Upper lobe of left lung (tissue), 6 donors: ENCODE results near the gene CHAC1. TPM values are rescaled to one million over a fixed set of nuclear protein-coding genes. Genes with fewer than 3 reads are reported as not detected.
A peak's percentile ranks its signal among the peaks of the same experiment; 100 is the strongest.
"Not testable (repeated sequence)": the region's sequence is repeated elsewhere in the genome, so short reads cannot be mapped to it uniquely, and the experiment has no call there.

ENCODE experiments used
- ATAC-seq, 2 donors: fragments of 200-7000 bp; cut with Tn5 transposase; one replicate each; pipeline ENCODE4 v1.9.1; 2022; ENCODE audit warnings: mild to moderate bottlenecking in 2 of 2, moderate library complexity in 2 of 2; ENCODE audit not compliant: low FRiP score in 2 of 2
- DNase-seq, 2 donors: peaks; one replicate each; pipeline ENCODE4 v3.0.0-alpha.2; 2019 to 2020
- H3K27ac ChIP-seq, 4 donors: fragments of 200-600 bp; sonication (generic); one replicate each; pipeline ENCODE4 v1.5.1; 2016 to 2019
- H3K27me3 ChIP-seq, 4 donors: fragments of 200-600 bp; sonication (generic); one replicate each; pipeline ENCODE4 v1.5.1; 2017 to 2019
- H3K36me3 ChIP-seq, 4 donors: fragments of 200-600 bp; sonication (generic); one replicate each; pipeline ENCODE4 v1.5.1; 2016 to 2019
- H3K4me1 ChIP-seq, 4 donors: fragments of 200-600 bp; sonication (generic); one replicate each; pipeline ENCODE4 v1.5.1; 2018 to 2019
- H3K4me3 ChIP-seq, 4 donors: fragments of 200-600 bp; sonication (generic); one replicate each; pipeline ENCODE4 v1.5.1; 2017 to 2019; ENCODE audit warnings: mild to moderate bottlenecking in 2 of 4, moderate library complexity in 1 of 4
- H3K9me3 ChIP-seq, 4 donors: fragments of 200-600 bp; sonication (generic); one replicate each; pipeline ENCODE4 v1.5.1; 2018 to 2019
- EP300 ChIP-seq, 4 donors: sonication (generic); formaldehyde crosslinking; IDR thresholded peaks; one replicate each; pipeline ENCODE4 v1.5.1; 2017; ENCODE audit warnings: antibody characterized with exemption in 4 of 4, control low read depth in 2 of 4
- POLR2A ChIP-seq, 4 donors: fragments of 450-650 bp; IDR thresholded peaks; one replicate each; pipeline ENCODE4 v1.5.1; 2016 to 2017; ENCODE audit warnings: antibody characterized with exemption in 4 of 4, mild to moderate bottlenecking in 2 of 4
- POLR2AphosphoS5 ChIP-seq, 2 donors: sonication (generic); formaldehyde crosslinking; IDR thresholded peaks; one replicate each; pipeline ENCODE4 v1.5.1; 2017; ENCODE audit warnings: antibody characterized with exemption in 2 of 2
- whole genome bisulfite sequencing, 2 donors: methylation state at CpG; one replicate each; pipeline ENCODE4 v1.1.5; 2017 to 2018; 5-methylcytosine and 5-hydroxymethylcytosine counted together
- total RNA-seq, 6 donors: library from RNA; depleted of rRNA in 4 of 6; stranded (reverse); fragments of >200 nt in 4 of 6; gene quantifications; one replicate each; pipeline versions ENCODE4 v1.1.0 to v1.2.1, GENCODE V29; 2016 to 2021
- TF ChIP-seq, protein P1 (sequence below), 6 experiments: fragments of 450-650 bp in 4 of 6; fragments of 200-600 bp in 2 of 6; sonication (generic) in 2 of 6; IDR thresholded peaks; one replicate each; pipeline ENCODE4 v1.5.1; 2016 to 2019; ENCODE audit warnings: antibody characterized with exemption in 6 of 6
- donor health status: DM: no; HTN: no; CAD: no; lungs with moderate emphysema.
- donor health status: DM: no; HTN: yes; CAD: no; lungs with severe emphysema.

Gene CHAC1
- total RNA-seq, 6 donors from 2014 or later: 2.6 to 11.1 (median 3.4) TPM

GRCh38 chr15:40959331-40960141, 6.3 kb downstream of the CHAC1 start:
- H3K27ac ChIP-seq: no peak overlapping the region
- DNase-seq (no peak), ATAC-seq (no peak)
- peaks cover 0 to 7% (median 0%) of the 10 kb centered on the region in 4 donors for H3K36me3 ChIP-seq
- H3K4me1 ChIP-seq: peaks cover 7 to 21% (median 11%) of the 10 kb centered on the region in 4 donors
- H3K9me3 ChIP-seq: no peaks in the 10 kb centered on the region
- no peak overlapping the region for H3K4me3 ChIP-seq
- WGBS, 2 donors: 82 to 88% methylated on average over 22 of the region's 22 CpGs
- no peaks in the 10 kb centered on the region for H3K27me3 ChIP-seq
- no peak for TF ChIP-seq POLR2AphosphoS5 (IDR thresholded peaks at IDR 0.05)
- no peak for TF ChIP-seq POLR2A (IDR thresholded peaks at IDR 0.05)
- TF ChIP-seq, protein P1, sequence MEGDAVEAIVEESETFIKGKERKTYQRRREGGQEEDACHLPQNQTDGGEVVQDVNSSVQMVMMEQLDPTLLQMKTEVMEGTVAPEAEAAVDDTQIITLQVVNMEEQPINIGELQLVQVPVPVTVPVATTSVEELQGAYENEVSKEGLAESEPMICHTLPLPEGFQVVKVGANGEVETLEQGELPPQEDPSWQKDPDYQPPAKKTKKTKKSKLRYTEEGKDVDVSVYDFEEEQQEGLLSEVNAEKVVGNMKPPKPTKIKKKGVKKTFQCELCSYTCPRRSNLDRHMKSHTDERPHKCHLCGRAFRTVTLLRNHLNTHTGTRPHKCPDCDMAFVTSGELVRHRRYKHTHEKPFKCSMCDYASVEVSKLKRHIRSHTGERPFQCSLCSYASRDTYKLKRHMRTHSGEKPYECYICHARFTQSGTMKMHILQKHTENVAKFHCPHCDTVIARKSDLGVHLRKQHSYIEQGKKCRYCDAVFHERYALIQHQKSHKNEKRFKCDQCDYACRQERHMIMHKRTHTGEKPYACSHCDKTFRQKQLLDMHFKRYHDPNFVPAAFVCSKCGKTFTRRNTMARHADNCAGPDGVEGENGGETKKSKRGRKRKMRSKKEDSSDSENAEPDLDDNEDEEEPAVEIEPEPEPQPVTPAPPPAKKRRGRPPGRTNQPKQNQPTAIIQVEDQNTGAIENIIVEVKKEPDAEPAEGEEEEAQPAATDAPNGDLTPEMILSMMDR (IDR thresholded peaks at IDR 0.05): no peak
- TF ChIP-seq EP300 (IDR thresholded peaks at IDR 0.05): no peak

DNA sequence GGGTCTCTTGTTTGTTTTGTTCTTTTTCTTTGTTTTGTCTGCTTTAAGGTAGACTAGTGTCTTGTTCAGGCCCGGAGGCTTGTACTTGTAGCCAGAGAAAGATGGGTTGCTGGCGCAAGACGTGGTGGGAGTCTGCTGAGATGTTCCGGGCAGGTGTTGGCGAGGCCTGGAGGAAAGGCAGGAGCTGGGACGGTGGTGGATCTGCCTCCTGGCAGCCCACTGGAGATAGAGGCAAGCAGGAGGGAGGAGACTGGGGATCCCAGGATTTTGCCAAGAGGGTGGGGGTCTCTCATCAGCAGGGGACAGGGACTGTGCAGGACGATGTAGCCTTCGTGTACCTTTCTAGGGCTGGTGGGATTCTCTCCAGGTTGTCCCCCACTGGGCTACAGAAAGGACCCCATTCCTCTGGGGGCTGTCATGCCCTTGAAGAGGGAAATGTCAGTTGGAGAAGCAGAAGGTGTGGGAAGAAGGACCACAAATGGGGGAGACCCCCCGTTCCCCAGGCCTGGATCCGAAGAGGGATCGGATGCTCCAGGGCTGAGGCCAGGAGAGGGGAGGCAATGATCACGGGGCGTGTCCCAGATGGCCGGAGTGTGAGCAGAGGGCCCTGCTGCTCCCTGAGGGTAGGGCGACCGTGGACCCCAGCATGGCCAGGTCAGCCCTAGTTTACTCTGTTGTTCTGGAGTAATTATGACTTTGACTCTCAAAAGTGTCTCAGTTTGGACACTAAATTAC, 7.0 kb downstream of the CHAC1 start:
- DNase-seq (no peak), ATAC-seq (no peak)
- H3K27ac ChIP-seq: peak overlapping the region; percentile 34 to 75 (median 64)
- WGBS, 2 donors: 88 to 94% methylated on average over 13 to 16 of the region's 16 CpGs
- peaks cover 7 to 21% (median 11%) of the 10 kb centered on the region in 4 donors for H3K4me1 ChIP-seq
- no peaks in the 10 kb centered on the region for H3K9me3 ChIP-seq
- H3K36me3 ChIP-seq: peaks cover 0 to 7% (median 0%) of the 10 kb centered on the region in 4 donors
- no peaks in the 10 kb centered on the region for H3K27me3 ChIP-seq
- TF ChIP-seq POLR2AphosphoS5 (IDR thresholded peaks at IDR 0.05) (no peak), EP300 (IDR thresholded peaks at IDR 0.05) (no peak), POLR2A (IDR thresholded peaks at IDR 0.05) (no peak)
- TF ChIP-seq, protein P1 (IDR thresholded peaks at IDR 0.05): no peak
- H3K4me3 ChIP-seq: no peak overlapping the region

- TF ChIP-seq, protein P1 (IDR thresholded peaks at IDR 0.05): no peak
- TF ChIP-seq POLR2A (IDR thresholded peaks at IDR 0.05) (peak in 1 of 4 donors; percentile 46), EP300 (IDR thresholded peaks at IDR 0.05) (no peak), POLR2AphosphoS5 (IDR thresholded peaks at IDR 0.05) (peak in 1 of 2 donors; percentile 29)
- peaks cover 10 to 25% (median 13%) of the 10 kb centered on the region in 4 donors for H3K4me1 ChIP-seq
- H3K9me3 ChIP-seq: no peaks in the 10 kb centered on the region
- H3K27me3 ChIP-seq: no peaks in the 10 kb centered on the region
- DNase-seq: peak in 1 of 2 donors; percentile 89
- H3K4me3 ChIP-seq: no peak overlapping the region
- WGBS, 2 donors: 44 to 81% methylated on average over 7 to 10 of the region's 11 CpGs
- peak overlapping the region; percentile 34 to 75 (median 64) for H3K27ac ChIP-seq
- H3K36me3 ChIP-seq: peaks cover 0 to 3% (median 0%) of the 10 kb centered on the region in 4 donors
- ATAC-seq: peak; percentile 30 to 87
These were observed 7.7 kb downstream of the CHAC1 start for GRCh38 chr15:40960925-40961324.

DNA sequence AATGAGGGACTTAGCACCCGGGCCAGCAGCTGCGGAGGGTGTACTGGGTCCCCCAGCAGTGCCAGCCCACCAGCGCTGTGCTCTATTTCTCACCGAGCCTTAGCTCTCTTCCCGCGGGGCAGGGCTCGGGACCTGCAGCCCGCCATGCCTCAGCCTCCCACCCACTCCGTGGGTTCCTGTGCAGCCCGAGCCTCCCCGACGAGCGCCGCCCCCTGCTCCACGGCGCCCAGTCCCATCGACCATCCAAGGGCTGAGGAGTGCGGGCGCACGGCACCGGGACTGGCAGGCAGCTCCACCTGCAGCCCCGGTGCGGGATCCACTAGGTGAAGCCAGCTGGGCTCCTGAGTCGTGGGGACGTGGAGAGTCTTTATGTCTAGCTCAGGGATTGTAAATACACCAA, 8.5 kb downstream of the CHAC1 start:
- not testable (repeated sequence) for H3K27ac ChIP-seq, H3K36me3 ChIP-seq, H3K4me3 ChIP-seq, H3K9me3 ChIP-seq, ATAC-seq, H3K27me3 ChIP-seq
- H3K4me1 ChIP-seq: peaks cover 11 to 28% (median 17%) of the 10 kb centered on the region in 4 donors
- WGBS, 2 donors: 94% methylated on average over 21 of the region's 25 CpGs; no CpG with 5 or more reads in 1 of the 2 donors
- peak in 1 of 2 donors; percentile 68 for DNase-seq

GRCh38 chr15:40962317-40962716, 9.0 kb downstream of the CHAC1 start:
- not testable (repeated sequence) for H3K36me3 ChIP-seq, H3K4me3 ChIP-seq, DNase-seq, ATAC-seq, H3K27me3 ChIP-seq, H3K9me3 ChIP-seq, H3K27ac ChIP-seq
- H3K4me1 ChIP-seq: peaks cover 11 to 25% (median 17%) of the 10 kb centered on the region in 4 donors
- WGBS, 2 donors: 93 to 98% methylated on average over 14 of the region's 14 CpGs
